SK-N-MC (cell line): ENCODE data around the gene MACROH2A1.

Experiments used
- EZH2 ChIP-seq: fragments of 200-600 bp; sonication (generic); IDR thresholded peaks from one replicate; pipeline ENCODE4 v1.6.1; 2017; ENCODE audit warnings: antibody characterized with exemption
- POLR2AphosphoS5 ChIP-seq: IDR thresholded peaks from 2 replicates; pipeline ENCODE4 v1.6.1; 2012; ENCODE audit warnings: mild to moderate bottlenecking, low read depth, low read length, borderline replicate concordance

GRCh38 chr5:135373736-135374515 lies 25.1 kb downstream of the MACROH2A1 start:
- TF ChIP-seq POLR2AphosphoS5 (no peak), EZH2 (no peak)
